ENCODE results near the gene ST14.

Gene ST14

DNA sequence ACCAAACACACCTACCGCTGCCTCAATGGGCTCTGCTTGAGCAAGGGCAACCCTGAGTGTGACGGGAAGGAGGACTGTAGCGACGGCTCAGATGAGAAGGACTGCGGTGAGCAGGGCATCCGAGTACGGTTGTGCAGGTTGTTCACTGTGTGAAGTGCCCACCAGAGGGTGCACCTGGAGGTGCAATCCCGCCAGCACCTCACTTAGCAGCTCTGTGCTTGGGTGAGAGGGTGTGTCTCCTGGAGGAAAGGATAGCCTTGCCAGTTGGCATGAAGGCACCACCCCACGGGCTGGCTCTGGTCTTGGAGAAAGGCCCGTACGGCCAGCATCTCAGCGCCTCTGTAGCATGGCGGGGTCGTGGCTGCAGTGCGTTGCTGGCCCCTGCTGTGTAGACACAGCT, 39.4 kb downstream of the ST14 start:
- no peak for DNase-seq (ENCODE audit: low read depth)
- TF ChIP-seq, protein P1, sequence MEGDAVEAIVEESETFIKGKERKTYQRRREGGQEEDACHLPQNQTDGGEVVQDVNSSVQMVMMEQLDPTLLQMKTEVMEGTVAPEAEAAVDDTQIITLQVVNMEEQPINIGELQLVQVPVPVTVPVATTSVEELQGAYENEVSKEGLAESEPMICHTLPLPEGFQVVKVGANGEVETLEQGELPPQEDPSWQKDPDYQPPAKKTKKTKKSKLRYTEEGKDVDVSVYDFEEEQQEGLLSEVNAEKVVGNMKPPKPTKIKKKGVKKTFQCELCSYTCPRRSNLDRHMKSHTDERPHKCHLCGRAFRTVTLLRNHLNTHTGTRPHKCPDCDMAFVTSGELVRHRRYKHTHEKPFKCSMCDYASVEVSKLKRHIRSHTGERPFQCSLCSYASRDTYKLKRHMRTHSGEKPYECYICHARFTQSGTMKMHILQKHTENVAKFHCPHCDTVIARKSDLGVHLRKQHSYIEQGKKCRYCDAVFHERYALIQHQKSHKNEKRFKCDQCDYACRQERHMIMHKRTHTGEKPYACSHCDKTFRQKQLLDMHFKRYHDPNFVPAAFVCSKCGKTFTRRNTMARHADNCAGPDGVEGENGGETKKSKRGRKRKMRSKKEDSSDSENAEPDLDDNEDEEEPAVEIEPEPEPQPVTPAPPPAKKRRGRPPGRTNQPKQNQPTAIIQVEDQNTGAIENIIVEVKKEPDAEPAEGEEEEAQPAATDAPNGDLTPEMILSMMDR (conservative IDR thresholded peaks at IDR 0.05; ENCODE audit: control insufficient read depth, insufficient read depth, low read depth, low read length), result no peak
- H3K4me3 ChIP-seq (ENCODE audit: control insufficient read depth, low read depth, low read length), result no peak overlapping the region

GRCh38 chr11:130199792-130200191, 40.2 kb downstream of the ST14 start:
- no peak overlapping the region for H3K4me3 ChIP-seq (ENCODE audit: control insufficient read depth, low read depth, low read length)
- TF ChIP-seq, protein P1 (conservative IDR thresholded peaks at IDR 0.05; ENCODE audit: control insufficient read depth, insufficient read depth, low read depth, low read length), result no peak
- no peak for DNase-seq (ENCODE audit: low read depth)

- TF ChIP-seq, protein P1 (conservative IDR thresholded peaks at IDR 0.05; ENCODE audit: control insufficient read depth, insufficient read depth, low read depth, low read length), result no peak
- no peak overlapping the region for H3K4me3 ChIP-seq (ENCODE audit: control insufficient read depth, low read depth, low read length)
- no peak for DNase-seq (ENCODE audit: low read depth)
These were observed 41.4 kb downstream of the ST14 start for GRCh38 chr11:130201026-130201425.

- H3K4me3 ChIP-seq (ENCODE audit: control insufficient read depth, low read depth, low read length), result no peak overlapping the region
- TF ChIP-seq, protein P1 (conservative IDR thresholded peaks at IDR 0.05; ENCODE audit: control insufficient read depth, insufficient read depth, low read depth, low read length), result no peak
- no peak for DNase-seq (ENCODE audit: low read depth)
These were observed 42.6 kb downstream of the ST14 start for GRCh38 chr11:130202009-130202817.

DNA sequence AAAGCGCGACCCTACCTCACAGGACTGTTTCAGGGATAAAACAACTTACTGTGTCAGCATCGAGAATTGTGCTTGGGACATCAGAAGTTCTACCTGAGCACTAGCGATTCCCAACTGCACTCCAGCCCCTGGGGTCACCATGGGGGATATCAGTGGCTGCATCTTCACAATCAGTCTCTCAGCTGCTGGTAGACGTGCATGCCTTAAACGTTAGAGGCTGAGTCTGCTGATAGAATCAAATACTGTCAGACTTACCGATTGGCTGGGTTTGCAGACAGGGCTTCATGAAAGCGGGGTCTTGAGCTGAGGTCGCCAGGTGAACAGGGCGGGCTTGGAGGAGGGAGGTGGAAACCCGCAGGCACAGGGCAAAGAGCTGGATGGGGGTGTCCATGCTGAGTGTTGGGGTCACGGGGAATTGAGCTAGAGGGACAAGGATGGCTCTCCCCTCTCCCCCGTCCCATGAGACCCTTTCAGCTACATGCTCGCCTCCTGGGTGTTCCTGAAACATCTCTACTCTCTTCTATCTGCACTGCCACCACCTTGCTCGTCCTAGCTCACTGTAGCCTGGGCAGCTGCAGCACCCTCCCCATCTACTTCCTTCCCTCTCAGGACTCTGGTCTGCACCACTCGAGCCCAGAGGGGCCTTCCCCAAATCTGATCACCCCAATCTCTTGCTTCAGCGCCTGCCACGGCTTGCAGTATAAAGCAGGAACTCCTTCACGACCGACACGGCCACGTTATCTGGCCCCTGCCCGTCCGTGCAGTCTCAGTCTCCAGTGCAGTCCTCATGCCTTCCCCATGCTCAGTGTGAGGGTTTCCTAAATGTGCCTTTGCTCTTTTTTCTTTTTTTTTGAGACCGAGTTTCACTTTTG, 43.5 kb downstream of the ST14 start:
- H3K4me3 ChIP-seq (ENCODE audit: control insufficient read depth, low read depth, low read length), result no peak overlapping the region
- no peak for DNase-seq (ENCODE audit: low read depth)
- TF ChIP-seq, protein P1 (conservative IDR thresholded peaks at IDR 0.05; ENCODE audit: control insufficient read depth, insufficient read depth, low read depth, low read length), result no peak

DNA sequence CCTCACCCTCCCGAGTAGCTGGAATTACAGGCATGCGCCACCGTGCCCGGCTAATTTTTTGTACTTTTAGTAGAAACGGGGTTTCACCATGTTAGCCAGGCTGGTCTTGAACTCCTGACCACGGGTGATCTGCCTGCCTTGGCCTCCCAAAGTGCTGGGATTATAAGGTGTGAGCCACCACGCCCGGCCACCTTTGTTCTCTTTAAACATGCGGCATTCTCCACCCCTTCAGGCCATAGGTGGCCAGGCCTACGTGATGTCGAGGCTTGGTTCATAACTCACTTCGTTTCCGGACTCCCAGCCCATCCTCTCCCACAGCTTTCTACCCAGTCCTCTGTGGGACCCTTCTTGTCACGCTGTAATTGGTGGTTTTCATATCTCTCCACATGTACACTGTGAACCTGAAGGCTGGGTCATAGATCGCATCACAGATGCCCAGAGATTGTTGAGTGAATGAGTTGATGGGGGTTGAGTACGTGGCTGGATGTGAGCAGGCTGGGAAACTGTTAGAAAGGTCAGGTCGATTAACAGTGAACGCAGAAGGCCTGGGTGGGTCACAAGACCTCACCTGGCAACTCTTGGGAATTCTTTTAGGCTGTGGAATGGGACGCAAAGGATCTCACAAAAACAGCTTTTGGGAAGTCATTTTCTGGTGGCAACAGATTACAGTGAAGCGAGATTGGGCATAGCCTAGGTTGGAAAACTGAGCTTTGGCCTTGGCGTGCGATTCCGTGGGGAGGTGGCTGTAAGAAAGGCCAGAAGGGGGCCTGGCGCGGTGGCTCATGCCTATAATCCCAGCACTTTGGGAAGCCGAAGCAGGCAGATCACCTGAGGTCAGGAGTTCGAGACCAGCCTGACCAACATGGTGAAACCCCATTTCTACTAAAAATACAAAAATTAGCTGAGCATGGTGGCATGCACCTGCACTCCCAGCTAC, 44.5 kb downstream of the ST14 start:
- TF ChIP-seq, protein P1 (conservative IDR thresholded peaks at IDR 0.05; ENCODE audit: control insufficient read depth, insufficient read depth, low read depth, low read length), result no peak
- no peak for DNase-seq (ENCODE audit: low read depth)
- H3K4me3 ChIP-seq (ENCODE audit: control insufficient read depth, low read depth, low read length), result no peak overlapping the region
